BJ (cell line): ENCODE data around the gene MLLT10. TPM values are rescaled to one million over a fixed set of nuclear protein-coding genes. Genes with fewer than 3 reads are reported as not detected.

Source experiments
- CTCF ChIA-PET: fragments of 350-600 bp; formaldehyde crosslinking; extraction: SDS; loops from one replicate; lab custom pipeline; 2021; ENCODE audit warnings: antibody characterized with exemption, inconsistent platforms; lab: Yijun Ruan, JAX
- POLR2A ChIA-PET: fragments of 300-600 bp; sonication (Branson Sonifier 250); formaldehyde crosslinking; extraction: SDS; loops from one replicate; lab custom pipeline; 2021; ENCODE audit warnings: antibody characterized with exemption; lab: Charles Lee
- DNase-seq: peaks from one replicate; pipeline ENCODE4 v3.0.0-alpha.2; 2011; ENCODE audit warnings: low read depth
- H3K27me3 ChIP-seq: 2 replicates; pipeline ENCODE4 v1.6.0; 2011; ENCODE audit warnings: low read length; ENCODE audit not compliant: control insufficient read depth, insufficient read depth
- H3K36me3 ChIP-seq: 2 replicates; pipeline ENCODE4 v1.5.1; 2011; ENCODE audit warnings: low read length; ENCODE audit not compliant: control insufficient read depth, insufficient read depth
- H3K4me3 ChIP-seq: 2 replicates; pipeline ENCODE4 v1.5.1; 2011; ENCODE audit warnings: low read depth, mild to moderate bottlenecking, control low read depth, low read length
- polyA plus RNA-seq: library from polyadenylated mRNA; depleted of rRNA; stranded (reverse); fragments of >200 nt; gene quantifications from 2 replicates; pipeline ENCODE4 v1.2.3, GENCODE V29; 2011
- TF ChIP-seq, protein P1 (sequence below): IDR thresholded peaks from 2 replicates; pipeline ENCODE4 v1.5.1; 2011; ENCODE audit warnings: low read depth, mild to moderate bottlenecking, control low read depth, inconsistent platforms, low read length, moderate library complexity; ENCODE audit not compliant: insufficient read depth

Gene MLLT10
- polyA plus RNA-seq, 1 experiment = 30.2 TPM

DNA sequence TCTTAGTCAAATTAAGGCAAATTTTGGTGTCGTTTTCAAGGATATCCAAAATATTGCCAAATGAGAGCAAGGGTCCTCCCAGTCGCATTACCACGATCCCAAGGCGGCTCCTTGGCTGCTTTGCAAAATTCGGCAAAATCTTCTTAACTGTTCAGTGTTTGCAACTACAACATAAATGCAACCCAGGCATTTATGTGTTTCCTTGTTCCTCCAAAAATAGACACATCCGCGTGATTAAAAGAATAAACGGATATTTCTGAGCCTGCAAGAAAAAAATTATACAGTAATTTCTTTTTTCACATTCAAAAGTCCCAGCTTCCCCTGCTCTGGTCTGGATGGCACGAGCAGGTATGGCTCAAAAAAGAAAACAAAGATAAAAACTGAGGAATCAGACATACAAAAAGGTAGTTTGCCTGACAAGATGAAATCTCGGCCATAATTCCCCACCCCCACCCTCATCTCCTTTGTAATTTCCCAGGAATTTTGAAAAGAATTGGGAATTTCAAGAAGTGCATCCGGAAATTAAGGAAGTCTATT lies 14.6 kb upstream of the MLLT10 start:
- peak overlapping the region; percentile 59 for H3K4me3 ChIP-seq
- no peak for DNase-seq
- ChIA-PET POLR2A (no interaction called here), CTCF (interaction anchor here (0.6 to 1.7 kb wide), 2 partner anchors 241 to 476 kb away, joined by 4 to 6 read pairs; no protein-coding TSS in a partner anchor)
- no peaks in the 10 kb centered on the region for H3K36me3 ChIP-seq
- TF ChIP-seq, protein P1, sequence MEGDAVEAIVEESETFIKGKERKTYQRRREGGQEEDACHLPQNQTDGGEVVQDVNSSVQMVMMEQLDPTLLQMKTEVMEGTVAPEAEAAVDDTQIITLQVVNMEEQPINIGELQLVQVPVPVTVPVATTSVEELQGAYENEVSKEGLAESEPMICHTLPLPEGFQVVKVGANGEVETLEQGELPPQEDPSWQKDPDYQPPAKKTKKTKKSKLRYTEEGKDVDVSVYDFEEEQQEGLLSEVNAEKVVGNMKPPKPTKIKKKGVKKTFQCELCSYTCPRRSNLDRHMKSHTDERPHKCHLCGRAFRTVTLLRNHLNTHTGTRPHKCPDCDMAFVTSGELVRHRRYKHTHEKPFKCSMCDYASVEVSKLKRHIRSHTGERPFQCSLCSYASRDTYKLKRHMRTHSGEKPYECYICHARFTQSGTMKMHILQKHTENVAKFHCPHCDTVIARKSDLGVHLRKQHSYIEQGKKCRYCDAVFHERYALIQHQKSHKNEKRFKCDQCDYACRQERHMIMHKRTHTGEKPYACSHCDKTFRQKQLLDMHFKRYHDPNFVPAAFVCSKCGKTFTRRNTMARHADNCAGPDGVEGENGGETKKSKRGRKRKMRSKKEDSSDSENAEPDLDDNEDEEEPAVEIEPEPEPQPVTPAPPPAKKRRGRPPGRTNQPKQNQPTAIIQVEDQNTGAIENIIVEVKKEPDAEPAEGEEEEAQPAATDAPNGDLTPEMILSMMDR = no peak
- no peaks in the 10 kb centered on the region for H3K27me3 ChIP-seq

DNA sequence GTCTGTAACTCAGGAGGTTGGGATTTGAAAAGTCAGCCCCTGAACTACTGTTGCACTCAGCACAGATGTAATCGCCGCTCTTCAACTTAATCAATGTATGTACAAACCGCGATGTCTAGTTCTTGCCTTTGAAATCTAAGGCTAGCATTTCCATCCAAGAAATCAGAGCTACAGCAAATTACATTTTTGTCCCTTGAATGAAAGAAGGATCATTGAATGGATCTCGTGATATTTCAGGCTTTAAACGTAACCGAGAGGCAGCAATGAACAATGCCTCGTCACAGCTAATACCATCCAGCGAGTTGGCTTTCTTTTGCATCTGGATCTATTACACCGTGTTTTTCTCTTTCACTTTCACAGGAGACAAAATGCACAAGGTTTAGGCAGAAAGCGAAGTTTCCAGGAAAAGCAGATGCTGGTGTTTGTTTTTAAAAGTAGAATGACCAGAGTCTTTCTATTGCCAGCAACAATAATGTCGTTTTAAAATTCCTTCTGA lies 14.0 kb upstream of the MLLT10 start:
- DNase-seq = no peak
- peak overlapping the region; percentile 59 for H3K4me3 ChIP-seq
- H3K36me3 ChIP-seq = no peaks in the 10 kb centered on the region
- ChIA-PET CTCF (interaction anchor here (0.6 to 1.2 kb wide), 2 partner anchors 10 to 475 kb away, joined by 4 read pairs; no protein-coding TSS in a partner anchor), POLR2A (no interaction called here)
- TF ChIP-seq, protein P1 = no peak
- no peaks in the 10 kb centered on the region for H3K27me3 ChIP-seq

DNA sequence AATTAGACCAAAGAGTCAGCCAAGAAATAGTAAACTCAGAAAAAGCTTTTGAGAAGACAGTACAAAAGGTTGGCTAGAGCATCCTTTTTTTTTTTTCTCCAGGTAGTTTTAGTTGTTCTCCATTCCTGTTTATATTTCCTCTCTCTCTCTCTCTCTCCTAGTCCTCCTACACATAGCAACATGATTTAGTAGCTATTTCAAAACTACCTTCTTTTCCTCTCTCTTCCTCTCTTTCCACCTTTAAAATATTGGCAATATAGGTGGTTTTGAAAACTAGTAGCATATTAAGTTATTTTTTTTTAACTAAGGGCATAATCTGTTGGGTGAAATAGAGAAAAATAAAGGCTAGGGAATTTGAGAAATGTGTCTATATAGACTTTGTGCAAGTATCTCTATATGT lies 13.5 kb upstream of the MLLT10 start:
- CTCF ChIA-PET = interaction anchor here (1.2 to 3.0 kb wide), 3 partner anchors 11 to 212 kb away, joined by 4 to 10 read pairs (median 4); no protein-coding TSS in a partner anchor
- no peak for DNase-seq

DNA sequence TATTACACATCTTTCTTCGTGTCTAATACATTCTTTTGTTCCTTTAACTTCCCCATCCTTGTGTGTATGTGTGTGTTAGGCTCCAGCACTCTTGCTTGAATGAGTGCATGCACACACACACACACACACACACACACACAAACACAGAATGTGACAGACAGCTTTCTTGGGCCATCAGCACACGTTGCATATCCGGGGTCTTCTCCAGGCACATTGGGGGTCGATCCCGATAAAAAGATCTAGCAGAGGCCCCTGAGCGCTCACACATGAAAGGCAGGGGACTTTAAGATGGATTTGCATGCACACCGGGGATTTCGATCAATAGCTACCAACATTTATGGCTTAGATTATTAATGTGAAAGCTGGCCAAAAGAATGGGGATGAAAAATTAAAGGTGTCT lies 13.1 kb upstream of the MLLT10 start:
- Histone ChIP-seq H3K27me3 (no peaks in the 10 kb centered on the region), H3K4me3 (no peak overlapping the region), H3K36me3 (no peaks in the 10 kb centered on the region)
- ChIA-PET CTCF (interaction anchor here (1.2 to 3.0 kb wide), 4 partner anchors 11 to 212 kb away, joined by 4 to 10 read pairs (median 4); no protein-coding TSS in a partner anchor), POLR2A (no interaction called here)
- TF ChIP-seq, protein P1 = no peak
- no peak for DNase-seq

More for the DNA sequence above, 13.5 kb upstream of the MLLT10 start:
- TF ChIP-seq, protein P1 = no peak
- Histone ChIP-seq H3K36me3 (no peaks in the 10 kb centered on the region), H3K27me3 (no peaks in the 10 kb centered on the region), H3K4me3 (peak overlapping the region; percentile 59)
- POLR2A ChIA-PET = no interaction called here

DNA sequence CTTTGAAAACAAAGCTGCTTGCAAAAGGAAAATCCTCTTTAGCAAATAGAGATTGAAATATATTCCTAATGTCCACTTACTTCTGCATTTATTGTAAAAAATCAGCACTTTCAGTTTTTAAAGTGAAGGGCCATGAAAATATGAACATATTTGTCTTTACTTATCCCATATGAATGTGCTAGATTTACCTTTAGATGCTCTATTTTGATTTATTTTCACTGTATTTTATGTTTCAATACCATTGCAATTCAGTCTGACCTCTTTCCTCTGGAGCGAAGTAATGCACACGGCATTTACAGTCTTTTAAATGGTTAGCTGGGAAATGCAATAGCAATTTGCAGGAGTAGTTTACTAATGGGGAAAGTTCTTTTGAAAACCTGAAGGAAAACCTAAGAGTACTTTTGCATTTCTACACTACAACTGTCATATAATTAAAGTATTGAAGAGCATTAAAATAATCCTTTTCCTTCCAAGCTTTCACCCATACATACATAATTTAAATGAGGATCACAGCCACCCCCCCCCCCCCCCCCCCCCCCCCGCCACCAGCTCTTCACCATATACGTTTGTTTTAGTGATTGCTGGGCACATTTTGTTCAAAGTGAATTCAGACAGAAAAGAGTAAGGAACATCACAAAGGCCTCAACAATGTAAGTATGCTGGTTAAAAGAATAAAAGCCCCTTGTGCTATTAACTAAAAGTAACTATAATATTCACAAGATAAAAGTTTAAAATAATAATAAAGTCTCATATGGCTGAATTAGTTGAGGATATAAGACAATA lies 12.1 kb upstream of the MLLT10 start:
- POLR2A ChIA-PET = no interaction called here
- no peaks in the 10 kb centered on the region for H3K27me3 ChIP-seq

More for the DNA sequence above, 12.1 kb upstream of the MLLT10 start:
- TF ChIP-seq, protein P1 = no peak
- no peak for DNase-seq
- Histone ChIP-seq H3K4me3 (no peak overlapping the region), H3K36me3 (no peaks in the 10 kb centered on the region)
- CTCF ChIA-PET = interaction anchor here (1.2 to 3.0 kb wide), 4 partner anchors 15 to 211 kb away, joined by 4 to 12 read pairs (median 7); no protein-coding TSS in a partner anchor
